ENCODE data around the gene PRKCA.

DNA sequence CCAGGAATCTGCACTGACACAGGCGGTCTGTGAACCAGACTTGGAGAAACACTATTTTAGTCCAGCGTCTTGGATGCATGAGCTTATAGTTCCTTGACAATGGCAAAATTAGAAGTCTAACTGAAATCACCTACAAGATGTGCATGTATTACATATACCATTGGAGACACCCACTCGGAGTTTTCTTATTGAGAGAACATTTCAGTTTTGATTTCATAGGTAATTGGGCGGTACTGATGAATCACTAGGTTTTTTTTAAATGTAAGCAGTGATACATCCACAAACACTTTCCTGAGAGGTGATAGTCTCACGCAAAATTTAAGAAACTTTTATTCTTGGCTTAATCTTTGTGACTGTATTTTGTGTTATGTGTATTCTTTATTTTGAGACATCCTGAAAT lies 69.8 kb downstream of the PRKCA start:
- TF ChIP-seq, protein P1, sequence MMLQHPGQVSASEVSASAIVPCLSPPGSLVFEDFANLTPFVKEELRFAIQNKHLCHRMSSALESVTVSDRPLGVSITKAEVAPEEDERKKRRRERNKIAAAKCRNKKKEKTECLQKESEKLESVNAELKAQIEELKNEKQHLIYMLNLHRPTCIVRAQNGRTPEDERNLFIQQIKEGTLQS (CRISPR knock-in tag; conservative IDR thresholded peaks at IDR 0.05) = no peak
- TF ChIP-seq, protein P2, sequence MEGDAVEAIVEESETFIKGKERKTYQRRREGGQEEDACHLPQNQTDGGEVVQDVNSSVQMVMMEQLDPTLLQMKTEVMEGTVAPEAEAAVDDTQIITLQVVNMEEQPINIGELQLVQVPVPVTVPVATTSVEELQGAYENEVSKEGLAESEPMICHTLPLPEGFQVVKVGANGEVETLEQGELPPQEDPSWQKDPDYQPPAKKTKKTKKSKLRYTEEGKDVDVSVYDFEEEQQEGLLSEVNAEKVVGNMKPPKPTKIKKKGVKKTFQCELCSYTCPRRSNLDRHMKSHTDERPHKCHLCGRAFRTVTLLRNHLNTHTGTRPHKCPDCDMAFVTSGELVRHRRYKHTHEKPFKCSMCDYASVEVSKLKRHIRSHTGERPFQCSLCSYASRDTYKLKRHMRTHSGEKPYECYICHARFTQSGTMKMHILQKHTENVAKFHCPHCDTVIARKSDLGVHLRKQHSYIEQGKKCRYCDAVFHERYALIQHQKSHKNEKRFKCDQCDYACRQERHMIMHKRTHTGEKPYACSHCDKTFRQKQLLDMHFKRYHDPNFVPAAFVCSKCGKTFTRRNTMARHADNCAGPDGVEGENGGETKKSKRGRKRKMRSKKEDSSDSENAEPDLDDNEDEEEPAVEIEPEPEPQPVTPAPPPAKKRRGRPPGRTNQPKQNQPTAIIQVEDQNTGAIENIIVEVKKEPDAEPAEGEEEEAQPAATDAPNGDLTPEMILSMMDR (IDR thresholded peaks at IDR 0.05) = no peak
- no peak for TF ChIP-seq ZNF671 (CRISPR knock-in tag; IDR thresholded peaks at IDR 0.05)
- no peak for TF ChIP-seq NR1H2 (CRISPR knock-in tag; IDR thresholded peaks at IDR 0.05)
- no peak for TF ChIP-seq JUN (CRISPR knock-in tag; IDR thresholded peaks at IDR 0.05)
- TF ChIP-seq, protein P3, sequence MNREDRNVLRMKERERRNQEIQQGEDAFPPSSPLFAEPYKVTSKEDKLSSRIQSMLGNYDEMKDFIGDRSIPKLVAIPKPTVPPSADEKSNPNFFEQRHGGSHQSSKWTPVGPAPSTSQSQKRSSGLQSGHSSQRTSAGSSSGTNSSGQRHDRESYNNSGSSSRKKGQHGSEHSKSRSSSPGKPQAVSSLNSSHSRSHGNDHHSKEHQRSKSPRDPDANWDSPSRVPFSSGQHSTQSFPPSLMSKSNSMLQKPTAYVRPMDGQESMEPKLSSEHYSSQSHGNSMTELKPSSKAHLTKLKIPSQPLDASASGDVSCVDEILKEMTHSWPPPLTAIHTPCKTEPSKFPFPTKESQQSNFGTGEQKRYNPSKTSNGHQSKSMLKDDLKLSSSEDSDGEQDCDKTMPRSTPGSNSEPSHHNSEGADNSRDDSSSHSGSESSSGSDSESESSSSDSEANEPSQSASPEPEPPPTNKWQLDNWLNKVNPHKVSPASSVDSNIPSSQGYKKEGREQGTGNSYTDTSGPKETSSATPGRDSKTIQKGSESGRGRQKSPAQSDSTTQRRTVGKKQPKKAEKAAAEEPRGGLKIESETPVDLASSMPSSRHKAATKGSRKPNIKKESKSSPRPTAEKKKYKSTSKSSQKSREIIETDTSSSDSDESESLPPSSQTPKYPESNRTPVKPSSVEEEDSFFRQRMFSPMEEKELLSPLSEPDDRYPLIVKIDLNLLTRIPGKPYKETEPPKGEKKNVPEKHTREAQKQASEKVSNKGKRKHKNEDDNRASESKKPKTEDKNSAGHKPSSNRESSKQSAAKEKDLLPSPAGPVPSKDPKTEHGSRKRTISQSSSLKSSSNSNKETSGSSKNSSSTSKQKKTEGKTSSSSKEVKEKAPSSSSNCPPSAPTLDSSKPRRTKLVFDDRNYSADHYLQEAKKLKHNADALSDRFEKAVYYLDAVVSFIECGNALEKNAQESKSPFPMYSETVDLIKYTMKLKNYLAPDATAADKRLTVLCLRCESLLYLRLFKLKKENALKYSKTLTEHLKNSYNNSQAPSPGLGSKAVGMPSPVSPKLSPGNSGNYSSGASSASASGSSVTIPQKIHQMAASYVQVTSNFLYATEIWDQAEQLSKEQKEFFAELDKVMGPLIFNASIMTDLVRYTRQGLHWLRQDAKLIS (CRISPR knock-in tag; IDR thresholded peaks at IDR 0.05; ENCODE audit: borderline replicate concordance) = no peak
- TF ChIP-seq, protein P4, sequence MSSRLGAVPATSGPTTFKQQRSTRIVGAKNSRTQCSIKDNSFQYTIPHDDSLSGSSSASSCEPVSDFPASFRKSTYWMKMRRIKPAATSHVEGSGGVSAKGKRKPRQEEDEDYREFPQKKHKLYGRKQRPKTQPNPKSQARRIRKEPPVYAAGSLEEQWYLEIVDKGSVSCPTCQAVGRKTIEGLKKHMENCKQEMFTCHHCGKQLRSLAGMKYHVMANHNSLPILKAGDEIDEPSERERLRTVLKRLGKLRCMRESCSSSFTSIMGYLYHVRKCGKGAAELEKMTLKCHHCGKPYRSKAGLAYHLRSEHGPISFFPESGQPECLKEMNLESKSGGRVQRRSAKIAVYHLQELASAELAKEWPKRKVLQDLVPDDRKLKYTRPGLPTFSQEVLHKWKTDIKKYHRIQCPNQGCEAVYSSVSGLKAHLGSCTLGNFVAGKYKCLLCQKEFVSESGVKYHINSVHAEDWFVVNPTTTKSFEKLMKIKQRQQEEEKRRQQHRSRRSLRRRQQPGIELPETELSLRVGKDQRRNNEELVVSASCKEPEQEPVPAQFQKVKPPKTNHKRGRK (CRISPR knock-in tag; IDR thresholded peaks at IDR 0.05; ENCODE audit: borderline replicate concordance) = no peak
- TF ChIP-seq CREB1 (CRISPR knock-in tag; IDR thresholded peaks at IDR 0.05) = no peak
- TF ChIP-seq, protein P5, sequence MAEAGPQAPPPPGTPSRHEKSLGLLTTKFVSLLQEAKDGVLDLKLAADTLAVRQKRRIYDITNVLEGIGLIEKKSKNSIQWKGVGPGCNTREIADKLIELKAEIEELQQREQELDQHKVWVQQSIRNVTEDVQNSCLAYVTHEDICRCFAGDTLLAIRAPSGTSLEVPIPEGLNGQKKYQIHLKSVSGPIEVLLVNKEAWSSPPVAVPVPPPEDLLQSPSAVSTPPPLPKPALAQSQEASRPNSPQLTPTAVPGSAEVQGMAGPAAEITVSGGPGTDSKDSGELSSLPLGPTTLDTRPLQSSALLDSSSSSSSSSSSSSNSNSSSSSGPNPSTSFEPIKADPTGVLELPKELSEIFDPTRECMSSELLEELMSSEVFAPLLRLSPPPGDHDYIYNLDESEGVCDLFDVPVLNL (CRISPR knock-in tag; IDR thresholded peaks at IDR 0.05; ENCODE audit: borderline replicate concordance, low read depth) = no peak
- TF ChIP-seq FOXJ3 (CRISPR knock-in tag; IDR thresholded peaks at IDR 0.05; ENCODE audit: borderline replicate concordance) = no peak

Measured in WTC11 (cell line).